Vagina (tissue), 2 donors: ENCODE results near the gene PSMF1.

Experiments used
- POLR2A ChIP-seq, 2 donors: fragments of 450-650 bp; IDR thresholded peaks; one replicate each; pipeline ENCODE4 v1.6.1; 2017; ENCODE audit warnings: antibody characterized with exemption in 2 of 2, mild to moderate bottlenecking in 2 of 2, moderate library complexity in 2 of 2
- TF ChIP-seq, protein P1 (sequence below), 3 experiments: fragments of 450-650 bp in 2 of 3; fragments of 200-600 bp in 1 of 3; sonication (generic) in 1 of 3; IDR thresholded peaks; one replicate each; pipeline ENCODE4 v1.5.1; 2017 to 2019; ENCODE audit warnings: antibody characterized with exemption in 3 of 3, mild to moderate bottlenecking in 2 of 3, moderate library complexity in 2 of 3

DNA sequence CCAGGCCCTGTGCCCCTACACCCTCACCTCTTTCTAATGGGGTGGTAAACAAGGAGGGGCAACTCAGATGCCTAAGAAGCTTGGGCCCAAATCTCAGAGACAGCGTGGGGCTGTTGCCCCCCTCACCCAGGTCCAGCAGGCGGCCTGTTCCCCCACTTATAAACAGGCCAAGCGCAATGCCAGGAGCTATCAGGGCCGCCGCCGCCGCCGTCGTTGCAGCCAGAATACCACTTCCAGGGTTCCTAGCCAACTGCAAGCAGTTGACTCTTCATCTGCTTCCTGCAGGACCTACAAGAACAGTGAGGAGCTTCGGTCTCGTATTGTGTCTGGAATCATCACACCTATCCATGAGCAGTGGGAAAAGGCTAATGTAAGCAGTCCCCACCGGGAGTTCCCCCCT is 16.4 kb downstream of the PSMF1 start:
- TF ChIP-seq, protein P1, sequence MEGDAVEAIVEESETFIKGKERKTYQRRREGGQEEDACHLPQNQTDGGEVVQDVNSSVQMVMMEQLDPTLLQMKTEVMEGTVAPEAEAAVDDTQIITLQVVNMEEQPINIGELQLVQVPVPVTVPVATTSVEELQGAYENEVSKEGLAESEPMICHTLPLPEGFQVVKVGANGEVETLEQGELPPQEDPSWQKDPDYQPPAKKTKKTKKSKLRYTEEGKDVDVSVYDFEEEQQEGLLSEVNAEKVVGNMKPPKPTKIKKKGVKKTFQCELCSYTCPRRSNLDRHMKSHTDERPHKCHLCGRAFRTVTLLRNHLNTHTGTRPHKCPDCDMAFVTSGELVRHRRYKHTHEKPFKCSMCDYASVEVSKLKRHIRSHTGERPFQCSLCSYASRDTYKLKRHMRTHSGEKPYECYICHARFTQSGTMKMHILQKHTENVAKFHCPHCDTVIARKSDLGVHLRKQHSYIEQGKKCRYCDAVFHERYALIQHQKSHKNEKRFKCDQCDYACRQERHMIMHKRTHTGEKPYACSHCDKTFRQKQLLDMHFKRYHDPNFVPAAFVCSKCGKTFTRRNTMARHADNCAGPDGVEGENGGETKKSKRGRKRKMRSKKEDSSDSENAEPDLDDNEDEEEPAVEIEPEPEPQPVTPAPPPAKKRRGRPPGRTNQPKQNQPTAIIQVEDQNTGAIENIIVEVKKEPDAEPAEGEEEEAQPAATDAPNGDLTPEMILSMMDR (IDR thresholded peaks at IDR 0.05) = no peak
- TF ChIP-seq POLR2A (IDR thresholded peaks at IDR 0.05) = no peak
